CD4-positive, alpha-beta memory T cell (primary cell): ENCODE measurements around the gene CASTOR1. TPM values are rescaled to one million over a fixed set of nuclear protein-coding genes. Genes with fewer than 3 reads are reported as not detected.

Experiments used
- CTCF ChIA-PET: fragments of 350-600 bp; sonication (Branson Sonifier 250); formaldehyde crosslinking; loops from one replicate; lab custom pipeline; 2021; ENCODE audit warnings: inconsistent platforms; ENCODE audit not compliant: partially characterized antibody; lab: Charles Lee
- POLR2A ChIA-PET: fragments of 350-600 bp; sonication (Branson Sonifier 250); formaldehyde crosslinking; loops from one replicate; lab custom pipeline; 2021; ENCODE audit not compliant: partially characterized antibody; lab: Charles Lee
- DNase-seq, 5 donors: peaks; one replicate each; pipeline versions ENCODE4 v3.0.0 to v3.0.0-alpha.2; 2020 to 2022; ENCODE audit warnings: mixed read lengths in 1 of 5
- H3K27ac ChIP-seq: one replicate; pipeline ENCODE4 v1.7.0; 2013; ENCODE audit warnings: low read depth, low read length
- H3K27me3 ChIP-seq: 2 replicates; pipeline ENCODE4 v1.7.0; 2013; ENCODE audit warnings: mild to moderate bottlenecking, low read length, moderate library complexity; ENCODE audit not compliant: insufficient read depth
- H3K36me3 ChIP-seq: 2 replicates; pipeline ENCODE4 v1.7.0; 2013; ENCODE audit warnings: mild to moderate bottlenecking, low read length, moderate library complexity; ENCODE audit not compliant: insufficient read depth
- H3K4me1 ChIP-seq: 2 replicates; pipeline ENCODE4 v1.7.0; 2013; ENCODE audit warnings: mild to moderate bottlenecking, low read length, moderate library complexity; ENCODE audit not compliant: insufficient read depth
- H3K4me3 ChIP-seq, 2 donors: one replicate each; pipeline ENCODE4 v1.7.0; 2013; ENCODE audit warnings: low read length in 2 of 2, mild to moderate bottlenecking in 1 of 2
- H3K9me3 ChIP-seq, 2 donors: one replicate each; pipeline ENCODE4 v1.7.0; 2013; ENCODE audit warnings: low read length in 2 of 2, control low read depth in 1 of 2; ENCODE audit not compliant: control insufficient read depth in 1 of 2
- H3K27ac Mint-ChIP-seq, 7 donors: one replicate each; pipeline ENCODE4 v1.8.0; 2020 to 2021; ENCODE audit warnings: mixed read lengths in 7 of 7, mild to moderate bottlenecking in 6 of 7, inconsistent platforms in 3 of 7, moderate library complexity in 3 of 7
- H3K27me3 Mint-ChIP-seq, 2 donors: one replicate each; pipeline ENCODE4 v1.8.0; 2020 to 2021; ENCODE audit warnings: mixed read lengths in 2 of 2
- H3K36me3 Mint-ChIP-seq, 2 donors: one replicate each; pipeline ENCODE4 v1.8.0; 2020 to 2021; ENCODE audit warnings: mixed read lengths in 2 of 2, inconsistent platforms in 1 of 2, mild to moderate bottlenecking in 1 of 2
- H3K4me1 Mint-ChIP-seq, 4 donors: one replicate each; pipeline ENCODE4 v1.8.0; 2020 to 2021; ENCODE audit warnings: mixed read lengths in 4 of 4, mild to moderate bottlenecking in 1 of 4
- H3K4me3 Mint-ChIP-seq, 8 donors: one replicate each; pipeline ENCODE4 v1.8.0; 2020 to 2021; ENCODE audit warnings: mixed read lengths in 8 of 8, mild to moderate bottlenecking in 7 of 8, moderate library complexity in 6 of 8, inconsistent platforms in 3 of 8
- H3K9me3 Mint-ChIP-seq, 8 donors: one replicate each; pipeline ENCODE4 v1.8.0; 2020 to 2021; ENCODE audit warnings: mixed read lengths in 8 of 8, mild to moderate bottlenecking in 5 of 8, inconsistent platforms in 3 of 8, moderate library complexity in 1 of 8
- intact Hi-C: fragments of 100-400 bp; cut with micrococcal nuclease; formaldehyde crosslinking; loops from one replicate; pipeline ENCODE4 v1.15.1; 2023
- polyA plus RNA-seq, 2 donors: library from polyadenylated mRNA; unstranded; fragments of 300-500 nt; fragmentation: Illumina TruSeq; gene quantifications; one replicate each; pipeline ENCODE4 v1.2.3, GENCODE V29; 2021
- total RNA-seq, 2 experiments: library from RNA; stranded (reverse); gene quantifications; one replicate each; pipeline ENCODE4 v1.2.3, GENCODE V29; 2021

The CASTOR1 gene
- total and polyA plus RNA-seq, 4 experiments from 2014 or later, result 11.3 to 17.5 (median 14.3) TPM

DNA sequence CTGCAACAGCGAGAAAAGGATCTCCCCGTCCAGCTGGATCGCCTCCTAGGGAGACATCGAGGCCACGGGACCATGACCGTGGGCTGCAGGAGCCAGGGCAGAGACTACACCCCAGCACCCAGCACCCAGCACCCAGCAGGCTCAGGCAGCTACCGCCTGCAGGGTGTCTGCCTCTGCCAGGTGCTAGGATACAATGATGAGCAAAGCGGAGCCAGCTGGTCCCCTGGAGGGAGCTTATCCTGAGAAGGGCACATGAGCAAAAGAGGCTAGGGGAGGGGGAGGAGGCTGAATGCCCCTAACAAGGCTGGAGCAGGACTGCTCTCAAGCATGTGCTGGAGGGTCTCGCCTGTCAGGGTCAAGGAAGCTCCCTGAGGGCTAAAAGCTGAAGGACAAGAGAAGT lies 4.8 kb upstream of the CASTOR1 start:
- peak overlapping the region in 3 of 7 donors; percentile 15 to 68 (median 48) for H3K27ac Mint-ChIP-seq
- H3K4me1 Mint-ChIP-seq, result peaks cover 30 to 65% (median 42%) of the 10 kb centered on the region in 4 donors
- peaks cover 59% of the 10 kb centered on the region for H3K4me1 ChIP-seq
- H3K36me3 ChIP-seq, result peaks cover 68% of the 10 kb centered on the region
- H3K36me3 Mint-ChIP-seq, result peaks cover 32 to 70% of the 10 kb centered on the region in 2 donors
- H3K4me3 Mint-ChIP-seq, result no peak overlapping the region
- H3K27me3 Mint-ChIP-seq, result no peaks in the 10 kb centered on the region
- H3K27ac ChIP-seq, result no peak overlapping the region
- peak in 1 of 5 donors; percentile 4 for DNase-seq
- intact Hi-C loops, result no loop called here
- no peak overlapping the region for H3K4me3 ChIP-seq
- ChIA-PET CTCF (interaction anchor here (0.7 to 7.9 kb wide), 4 partner anchors 17 to 95 kb away, joined by 3 to 218 read pairs (median 3); partner anchors contain the start of genes RNF215 and TBC1D10A), POLR2A (interaction anchor here (3.0 to 15.0 kb wide), 3 partner anchors 11 to 63 kb away, joined by 11 to 333 read pairs (median 244); partner anchors contain the start of genes CCDC157, SF3A1 and TBC1D10A)
- no peaks in the 10 kb centered on the region for H3K9me3 ChIP-seq
- no peaks in the 10 kb centered on the region for H3K27me3 ChIP-seq
- H3K9me3 Mint-ChIP-seq, result no peaks in the 10 kb centered on the region

DNA sequence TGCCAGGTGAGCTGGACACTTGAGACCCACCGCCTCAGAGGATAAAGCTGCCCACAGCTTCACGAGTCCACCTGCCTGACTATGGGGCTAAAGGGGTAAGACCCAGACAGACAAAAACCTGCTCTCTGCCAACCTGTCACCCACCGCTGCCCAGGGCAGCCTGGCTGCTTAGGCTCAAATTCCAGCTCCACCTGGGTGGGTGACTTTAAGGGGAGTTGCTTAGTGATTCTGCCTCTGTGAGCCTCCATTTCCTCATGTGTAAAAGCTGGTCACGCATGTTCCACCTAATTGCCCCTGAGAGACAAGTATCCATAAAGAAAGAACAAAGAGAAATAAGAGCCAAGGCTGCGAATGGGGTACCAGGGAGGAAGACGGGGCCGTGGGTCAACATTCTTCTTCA lies 3.7 kb upstream of the CASTOR1 start:
- Histone ChIP-seq H3K36me3 (peaks cover 58% of the 10 kb centered on the region), H3K27ac (no peak overlapping the region), H3K4me3 (no peak overlapping the region), H3K27me3 (no peaks in the 10 kb centered on the region), H3K4me1 (peaks cover 58% of the 10 kb centered on the region), H3K9me3 (no peaks in the 10 kb centered on the region)
- intact Hi-C loops, result no loop called here
- H3K9me3 Mint-ChIP-seq, result no peaks in the 10 kb centered on the region
- peaks cover 30 to 64% (median 41%) of the 10 kb centered on the region in 4 donors for H3K4me1 Mint-ChIP-seq
- POLR2A ChIA-PET, result interaction anchor here (1.0 to 15.0 kb wide), 4 partner anchors 12 to 131 kb away, joined by 3 to 333 read pairs (median 181); partner anchors contain the start of genes CCDC157, SF3A1 and TBC1D10A
- H3K36me3 Mint-ChIP-seq, result peaks cover 26 to 61% of the 10 kb centered on the region in 2 donors
- peak overlapping the region in 1 of 7 donors; percentile 35 for H3K27ac Mint-ChIP-seq
- CTCF ChIA-PET, result interaction anchor here (6.3 to 7.9 kb wide), 2 partner anchors 18 to 35 kb away, joined by 115 to 218 read pairs; partner anchors contain the start of gene TBC1D10A
- no peak for DNase-seq
- no peak overlapping the region for H3K4me3 Mint-ChIP-seq
- H3K27me3 Mint-ChIP-seq, result no peaks in the 10 kb centered on the region

DNA sequence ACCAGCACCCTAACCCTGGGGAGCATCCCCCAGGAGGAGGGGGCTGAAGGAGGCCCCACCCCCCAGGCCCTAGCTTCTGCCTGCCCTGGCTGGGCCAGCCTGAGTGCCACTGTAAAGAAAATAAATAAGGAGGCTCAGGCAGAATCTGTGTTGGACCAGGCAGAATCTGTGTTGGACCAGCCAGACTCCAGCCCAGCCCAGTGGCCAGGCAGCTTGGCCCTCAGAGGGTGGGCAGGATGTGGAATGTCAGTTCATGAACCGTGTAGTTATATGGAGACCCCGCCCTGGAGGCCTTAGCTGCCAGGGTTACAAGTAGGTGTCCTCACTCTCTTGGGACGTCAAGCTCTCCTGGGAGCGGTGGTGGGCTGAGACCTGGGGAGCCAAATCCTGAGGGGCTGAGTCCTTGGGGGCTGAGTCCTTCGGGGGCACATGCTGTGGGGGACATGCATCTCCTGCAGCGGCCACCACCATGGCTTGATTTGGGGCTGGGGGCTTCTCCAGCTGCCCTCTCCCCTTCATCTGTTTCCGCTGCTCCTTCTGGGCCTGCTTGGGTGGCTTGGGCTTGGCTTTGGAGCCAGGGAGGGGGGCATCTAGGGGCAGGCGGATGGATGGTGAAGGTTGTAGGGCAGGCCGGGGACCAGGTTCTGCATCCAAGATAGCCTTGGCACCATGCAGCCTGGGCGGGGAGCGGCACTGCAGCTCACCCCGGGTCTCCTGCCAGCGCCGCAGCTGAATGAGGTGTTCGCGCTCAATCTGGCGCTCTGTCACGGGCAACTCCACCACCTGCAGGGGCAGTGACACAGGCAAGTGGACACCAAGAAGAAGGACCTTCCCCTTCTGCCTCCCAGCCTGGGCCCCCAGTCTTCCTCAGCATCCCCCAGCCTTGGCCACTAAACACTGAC lies 3.0 kb upstream of the CASTOR1 start:
- no peak overlapping the region for H3K27ac ChIP-seq
- H3K27me3 Mint-ChIP-seq, result no peaks in the 10 kb centered on the region
- POLR2A ChIA-PET, result interaction anchor here (1.0 to 15.0 kb wide), 7 partner anchors 13 to 131 kb away, joined by 3 to 333 read pairs (median 56); partner anchors contain the start of genes CCDC157, SF3A1 and TBC1D10A
- H3K36me3 ChIP-seq, result peaks cover 52% of the 10 kb centered on the region
- peak in 1 of 5 donors; percentile 16 for DNase-seq
- H3K4me3 Mint-ChIP-seq, result no peak overlapping the region
- no peaks in the 10 kb centered on the region for H3K9me3 ChIP-seq
- H3K4me1 Mint-ChIP-seq, result peaks cover 32 to 63% (median 41%) of the 10 kb centered on the region in 4 donors
- H3K9me3 Mint-ChIP-seq, result no peaks in the 10 kb centered on the region
- peak overlapping the region in 2 of 7 donors; percentile 66 to 91 for H3K27ac Mint-ChIP-seq
- peaks cover 55% of the 10 kb centered on the region for H3K4me1 ChIP-seq
- no peak overlapping the region for H3K4me3 ChIP-seq
- intact Hi-C loops, result no loop called here
- peaks cover 23 to 54% of the 10 kb centered on the region in 2 donors for H3K36me3 Mint-ChIP-seq
- CTCF ChIA-PET, result interaction anchor here (0.7 to 7.9 kb wide), 4 partner anchors 18 to 184 kb away, joined by 3 to 218 read pairs (median 60); partner anchors contain the start of gene TBC1D10A
- H3K27me3 ChIP-seq, result no peaks in the 10 kb centered on the region

DNA sequence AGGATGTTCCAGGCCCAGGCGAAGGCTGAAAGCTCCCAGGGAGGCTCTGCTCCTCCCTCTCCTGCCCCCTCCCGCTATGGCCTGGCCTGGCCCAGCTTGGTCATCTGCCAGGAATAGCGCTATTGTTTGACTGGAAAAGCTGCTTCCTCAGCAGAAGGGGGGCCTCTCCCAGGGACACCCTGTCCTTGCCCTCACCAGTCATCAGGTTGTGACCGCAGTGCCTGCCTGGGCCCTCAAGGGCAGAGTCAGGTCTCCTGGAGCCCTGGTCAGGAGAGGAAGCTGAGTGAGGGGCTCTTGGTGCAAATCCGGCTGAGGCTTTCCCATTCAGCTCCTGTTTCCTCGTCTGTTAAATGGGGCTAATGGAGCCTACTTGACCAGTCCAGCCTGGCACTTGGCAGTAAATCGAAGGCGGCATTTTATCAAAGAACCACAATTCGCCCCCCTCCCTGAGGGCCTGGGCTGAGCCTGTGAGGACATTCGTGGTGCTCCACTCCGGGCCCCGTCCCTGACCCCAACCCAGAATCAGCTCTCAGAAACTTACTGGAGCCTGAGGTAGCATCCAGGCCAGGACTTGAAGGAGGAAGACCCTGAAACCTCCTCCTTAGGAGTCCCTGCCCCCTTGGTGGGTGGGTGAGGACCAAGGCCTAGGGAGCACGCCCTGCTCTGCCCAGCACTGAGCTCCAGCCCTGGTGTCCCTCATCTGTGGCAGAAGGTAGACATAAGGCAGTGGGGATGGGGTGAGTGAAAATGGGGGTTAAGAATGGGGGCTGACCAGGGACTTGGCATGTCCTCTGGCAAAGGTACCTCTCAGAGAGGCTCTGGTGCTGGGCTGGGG lies 2.0 kb upstream of the CASTOR1 start:
- H3K36me3 ChIP-seq, result peaks cover 41% of the 10 kb centered on the region
- no peaks in the 10 kb centered on the region for H3K9me3 ChIP-seq
- peak overlapping the region; percentile 68 for H3K27ac ChIP-seq
- no peak overlapping the region for H3K4me3 ChIP-seq
- Mint-ChIP-seq H3K27ac (peak overlapping the region in 6 of 7 donors; percentile 10 to 94 (median 60)), H3K9me3 (no peaks in the 10 kb centered on the region), H3K36me3 (peaks cover 14 to 46% of the 10 kb centered on the region in 2 donors), H3K4me3 (peak overlapping the region in 2 of 8 donors; percentile 27 to 94), H3K4me1 (peaks cover 28 to 60% (median 37%) of the 10 kb centered on the region in 4 donors), H3K27me3 (no peaks in the 10 kb centered on the region)
- ChIA-PET CTCF (interaction anchor here (1.7 to 9.2 kb wide), 6 partner anchors 20 to 183 kb away, joined by 5 to 392 read pairs (median 78); partner anchors contain the start of genes CCDC157, RNF215, SF3A1 and TBC1D10A), POLR2A (interaction anchor here (0.7 to 15.0 kb wide), 11 partner anchors 10 to 106 kb away, joined by 3 to 333 read pairs (median 46); partner anchors contain the start of genes CCDC157, OSM, RNF215 and SEC14L2)
- intact Hi-C loops, result no loop called here
- H3K27me3 ChIP-seq, result no peaks in the 10 kb centered on the region
- peaks cover 55% of the 10 kb centered on the region for H3K4me1 ChIP-seq
- DNase-seq, result peak in 1 of 5 donors; percentile 37

DNA sequence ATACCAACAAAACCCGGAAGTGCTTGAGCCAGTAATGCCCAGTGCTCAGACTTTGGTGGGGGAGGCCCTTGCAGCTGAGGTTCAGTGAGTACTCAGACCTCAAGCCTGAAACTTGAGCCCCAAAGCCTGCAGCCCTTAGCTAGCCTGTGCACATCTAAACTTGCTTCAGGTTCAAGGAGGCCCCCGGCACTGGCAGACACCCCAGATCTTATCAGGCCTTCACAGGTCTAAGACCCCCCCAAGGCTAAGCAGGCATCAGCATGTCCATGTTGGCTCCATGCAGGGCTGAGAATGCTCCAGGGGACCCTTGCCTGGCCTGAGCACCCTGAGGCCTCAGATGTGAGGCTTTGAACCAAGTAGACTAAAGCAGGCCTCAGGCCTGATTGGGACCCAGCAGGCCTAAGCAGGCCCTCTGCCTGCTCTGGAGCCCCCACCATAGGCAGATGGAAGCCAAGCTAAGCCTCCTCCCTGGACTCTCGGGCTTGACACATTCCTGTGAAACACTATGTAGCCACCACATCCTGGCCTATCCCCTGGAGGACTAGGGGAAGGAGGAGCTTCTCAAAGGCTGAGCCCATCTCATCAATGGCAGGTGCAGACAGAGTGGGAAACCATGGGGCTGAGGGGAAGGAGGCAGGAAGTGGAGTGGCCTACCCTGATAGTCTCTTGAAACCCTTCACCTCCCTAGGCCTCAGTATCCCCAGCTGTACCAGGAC lies 1.2 kb upstream of the CASTOR1 start:
- peaks cover 47% of the 10 kb centered on the region for H3K4me1 ChIP-seq
- H3K36me3 Mint-ChIP-seq, result peaks cover 14 to 38% of the 10 kb centered on the region in 2 donors
- H3K36me3 ChIP-seq, result peaks cover 36% of the 10 kb centered on the region
- intact Hi-C loops, result no loop called here
- no peaks in the 10 kb centered on the region for H3K9me3 Mint-ChIP-seq
- ChIA-PET CTCF (interaction anchor here (1.0 to 9.2 kb wide), 9 partner anchors 8 to 178 kb away, joined by 4 to 392 read pairs (median 38); partner anchors contain the start of genes CCDC157, RNF215, SF3A1 and TBC1D10A), POLR2A (interaction anchor here (0.7 to 15.0 kb wide), 24 partner anchors 8 to 186 kb away, joined by 3 to 333 read pairs (median 6); partner anchors contain the start of genes CCDC157, OSM, RNF215 and SEC14L2)
- DNase-seq, result peak in 1 of 5 donors; percentile 37
- H3K27ac ChIP-seq, result peak overlapping the region; percentile 68
- peak overlapping the region; percentile 47 to 66 for H3K4me3 ChIP-seq
- H3K4me1 Mint-ChIP-seq, result peaks cover 22 to 53% (median 31%) of the 10 kb centered on the region in 4 donors
- peak overlapping the region; percentile 88 to 96 (median 94) for H3K27ac Mint-ChIP-seq
- H3K9me3 ChIP-seq, result no peaks in the 10 kb centered on the region
- H3K4me3 Mint-ChIP-seq, result peak overlapping the region; percentile 88 to 94 (median 92)
- H3K27me3 ChIP-seq, result no peaks in the 10 kb centered on the region
- H3K27me3 Mint-ChIP-seq, result no peaks in the 10 kb centered on the region
